Tibial artery (tissue), 4 donors: ENCODE measurements around the gene STOML1.

Source experiments
- DNase-seq, 2 donors: peaks; one replicate each; pipeline ENCODE4 v3.0.0-alpha.2; 2019
- H3K27ac ChIP-seq, 2 donors: fragments of 200-600 bp; sonication (generic) in 1 of 2; 1 replicate in 1 of 2; 2 replicates in 1 of 2; pipeline ENCODE4 v1.5.1; 2018 to 2019; ENCODE audit warnings: mild to moderate bottlenecking in 1 of 2
- H3K27me3 ChIP-seq, 2 donors: fragments of 200-600 bp; sonication (generic) in 1 of 2; one replicate each; pipeline versions ENCODE4 v1.5.1 to v1.6.0; 2016 to 2019
- H3K36me3 ChIP-seq, 3 donors: fragments of 200-600 bp; sonication (generic) in 2 of 3; one replicate each; pipeline ENCODE4 v1.5.1; 2016 to 2019; ENCODE audit warnings: mild to moderate bottlenecking in 2 of 3
- H3K4me1 ChIP-seq, 4 donors: fragments of 200-600 bp; sonication (generic) in 2 of 4; 1 replicate in 3 of 4; 2 replicates in 1 of 4; pipeline ENCODE4 v1.5.1; 2016 to 2019
- H3K4me3 ChIP-seq, 2 donors: fragments of 200-600 bp; sonication (generic) in 1 of 2; 1 replicate in 1 of 2; 2 replicates in 1 of 2; pipeline ENCODE4 v1.5.1; 2018 to 2019; ENCODE audit warnings: mild to moderate bottlenecking in 2 of 2
- H3K9me3 ChIP-seq, 3 donors: fragments of 200-600 bp; sonication (generic) in 1 of 3; one replicate each; pipeline ENCODE4 v1.5.1; 2016 to 2019
- CTCF ChIP-seq, 2 experiments: fragments of 200-600 bp in 1 of 2; fragments of 450-650 bp in 1 of 2; IDR thresholded peaks; one replicate each; pipeline ENCODE4 v1.5.1; 2017 to 2019; ENCODE audit warnings: antibody characterized with exemption in 2 of 2, mild to moderate bottlenecking in 1 of 2, moderate library complexity in 1 of 2
- intact Hi-C: fragments of 100-400 bp; cut with DNase I; formaldehyde crosslinking; loops from one replicate; pipeline ENCODE4 v1.15.0; 2023; ENCODE audit warnings: low total_unique reads

Gene STOML1

GRCh38 chr15:73993211-73993994 lies 1.3 kb upstream of the STOML1 start:
- no peak for TF ChIP-seq CTCF (IDR thresholded peaks at IDR 0.05)
- Histone ChIP-seq H3K27ac (peak overlapping the region; percentile 89 to 97), H3K27me3 (no peaks in the 10 kb centered on the region), H3K36me3 (peaks cover 0 to 19% (median 7%) of the 10 kb centered on the region in 3 donors), H3K9me3 (no peaks in the 10 kb centered on the region), H3K4me3 (peak overlapping the region; percentile 84 to 97), H3K4me1 (peaks cover 0 to 88% (median 78%) of the 10 kb centered on the region in 4 donors)
- intact Hi-C loops = no loop called here
- DNase-seq = no peak

DNA sequence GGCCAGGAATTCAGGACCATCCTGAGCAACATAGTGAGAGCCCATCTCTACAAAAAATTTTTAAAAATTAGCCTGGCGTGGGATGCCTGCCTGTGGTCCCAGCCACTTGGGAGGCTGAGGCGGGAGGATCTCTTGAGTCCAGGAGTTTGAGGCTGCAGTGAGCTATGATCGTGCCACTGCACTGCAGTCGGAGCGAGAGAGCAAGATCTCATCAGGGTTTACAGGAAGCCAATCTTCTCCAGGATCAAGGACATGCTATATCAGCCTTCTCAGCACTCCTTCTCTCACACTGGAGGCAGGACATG lies 451 bp upstream of the STOML1 start:
- intact Hi-C loops = no loop called here
- H3K27ac ChIP-seq = peak overlapping the region; percentile 79 to 85
- H3K9me3 ChIP-seq = no peaks in the 10 kb centered on the region
- no peaks in the 10 kb centered on the region for H3K27me3 ChIP-seq
- H3K4me3 ChIP-seq = peak overlapping the region; percentile 77 to 79
- no peak for TF ChIP-seq CTCF (IDR thresholded peaks at IDR 0.05)
- H3K4me1 ChIP-seq = peaks cover 0 to 84% (median 72%) of the 10 kb centered on the region in 4 donors
- DNase-seq = no peak
- peaks cover 0 to 19% (median 4%) of the 10 kb centered on the region in 3 donors for H3K36me3 ChIP-seq

GRCh38 chr15:73991260-73991659 lies 835 bp downstream of the STOML1 start:
- Histone ChIP-seq H3K4me1 (peaks cover 0 to 81% (median 62%) of the 10 kb centered on the region in 4 donors), H3K27ac (peak overlapping the region; percentile 79 to 85), H3K9me3 (no peaks in the 10 kb centered on the region), H3K4me3 (peak overlapping the region; percentile 77 to 79), H3K36me3 (peaks cover 0 to 31% (median 4%) of the 10 kb centered on the region in 3 donors), H3K27me3 (no peaks in the 10 kb centered on the region)
- no peak for TF ChIP-seq CTCF (IDR thresholded peaks at IDR 0.05)
- peak; percentile 66 to 91 for DNase-seq
- intact Hi-C loops = no loop called here

DNA sequence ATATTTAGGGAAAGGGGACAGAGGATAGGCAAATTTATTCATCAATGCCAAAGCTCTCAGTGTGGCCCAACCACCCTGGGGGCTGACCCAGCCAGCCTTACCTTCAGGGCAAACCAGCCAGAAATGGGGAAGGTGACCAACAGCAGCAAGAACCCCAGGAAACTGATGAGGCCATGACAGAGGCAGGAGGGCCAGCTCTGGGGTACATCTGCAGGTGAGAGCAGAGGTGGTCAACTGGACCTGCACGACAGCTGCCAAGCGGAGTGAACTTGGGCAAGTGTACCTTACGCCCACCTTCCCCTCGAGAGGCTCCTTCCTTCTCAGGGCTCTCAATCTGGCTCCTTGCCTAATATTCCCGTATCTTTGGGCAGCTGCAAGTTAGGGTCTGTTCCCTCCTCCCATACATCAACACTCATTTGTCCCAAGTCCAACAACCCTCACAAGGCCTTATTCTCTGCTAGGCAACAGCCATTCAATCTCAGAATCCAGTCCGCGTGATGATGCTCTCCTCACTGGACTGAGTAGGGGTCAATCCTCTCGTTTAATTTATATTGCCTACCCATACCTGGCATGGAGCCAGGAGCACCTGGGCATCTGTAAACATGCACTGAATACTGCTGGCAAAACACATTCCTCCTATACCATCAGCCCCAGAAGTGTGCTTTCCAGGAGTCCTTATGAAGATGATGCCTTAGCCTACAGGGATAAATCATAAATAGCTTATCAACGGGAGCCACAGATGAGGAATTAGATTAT lies 1.7 kb downstream of the STOML1 start:
- no peaks in the 10 kb centered on the region for H3K27me3 ChIP-seq
- intact Hi-C loops = no loop called here
- peaks cover 0 to 38% (median 7%) of the 10 kb centered on the region in 3 donors for H3K36me3 ChIP-seq
- peak overlapping the region; percentile 79 to 85 for H3K27ac ChIP-seq
- H3K4me1 ChIP-seq = peaks cover 0 to 72% (median 53%) of the 10 kb centered on the region in 4 donors
- no peaks in the 10 kb centered on the region for H3K9me3 ChIP-seq
- H3K4me3 ChIP-seq = peak overlapping the region in 1 of 2 donors; percentile 77
- no peak for DNase-seq
- no peak for TF ChIP-seq CTCF (IDR thresholded peaks at IDR 0.05)

DNA sequence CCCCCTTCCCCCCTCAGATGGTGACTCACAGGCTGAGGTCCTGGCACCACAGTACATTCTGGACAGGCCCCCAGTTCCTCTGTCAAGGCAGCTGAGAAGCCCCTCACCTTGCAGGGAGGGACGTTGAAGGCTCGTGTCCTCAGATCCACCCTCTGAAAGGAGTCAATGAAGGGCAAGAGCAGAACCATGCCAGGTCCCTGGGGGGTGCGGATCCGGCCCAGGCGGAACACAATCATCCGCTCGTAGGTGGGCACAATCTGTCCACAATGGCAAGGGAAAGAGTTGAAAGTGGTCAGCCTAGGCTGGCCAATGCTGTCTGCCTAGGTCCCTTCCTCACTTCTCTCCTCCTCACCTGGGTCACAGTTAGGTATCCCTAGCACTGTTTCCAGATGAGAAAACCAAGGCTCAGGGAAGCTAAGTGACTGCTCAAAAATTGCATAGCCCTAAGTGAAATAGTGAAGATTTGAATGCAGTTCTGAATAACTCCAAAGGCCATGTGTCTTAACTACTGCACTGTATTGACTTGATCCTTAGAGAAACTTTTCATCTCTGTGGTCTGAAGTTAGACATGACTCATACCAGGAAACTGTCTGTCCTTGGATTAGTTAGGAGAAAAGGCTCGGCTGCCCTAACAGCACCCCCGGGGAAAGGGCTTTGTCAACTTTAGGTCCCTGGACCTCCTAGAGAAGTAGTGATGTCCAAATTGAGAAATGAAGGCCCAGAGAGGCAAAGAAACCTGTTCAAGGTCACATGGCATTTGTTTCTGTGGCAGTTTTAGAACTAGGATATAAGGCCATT lies 2.9 kb downstream of the STOML1 start:
- no peaks in the 10 kb centered on the region for H3K27me3 ChIP-seq
- intact Hi-C loops = no loop called here
- H3K9me3 ChIP-seq = no peaks in the 10 kb centered on the region
- H3K36me3 ChIP-seq = peaks cover 0 to 48% (median 13%) of the 10 kb centered on the region in 3 donors
- no peak for TF ChIP-seq CTCF (IDR thresholded peaks at IDR 0.05)
- peak overlapping the region; percentile 79 to 85 for H3K27ac ChIP-seq
- DNase-seq = no peak
- H3K4me3 ChIP-seq = no peak overlapping the region
- H3K4me1 ChIP-seq = peaks cover 1 to 78% (median 59%) of the 10 kb centered on the region in 4 donors
